GM23338 (cell line): Measurements from ENCODE around the gene KRTAP16-1. TPM values are rescaled to one million over a fixed set of nuclear protein-coding genes. Genes with fewer than 3 reads are reported as not detected.

Experiments used
- ATAC-seq: fragments of 200-7000 bp; cut with Tn5 transposase; 3 replicates; pipeline ENCODE4 v1.9.1; 2020
- DNase-seq: peaks from one replicate; pipeline ENCODE4 v3.0.0-alpha.2; 2015; ENCODE audit warnings: low spot score
- H2AFZ ChIP-seq: fragments of 200-600 bp; sonication (generic); 2 replicates; pipeline ENCODE4 v1.8.0; 2016; ENCODE audit warnings: antibody characterized with exemption, mild to moderate bottlenecking, moderate library complexity
- H3F3A ChIP-seq: fragments of 200-600 bp; sonication (generic); replicated peaks from 2 replicates; pipeline ENCODE4 v1.8.0; 2017; ENCODE audit warnings: antibody characterized with exemption, mixed run types, low read depth
- H3K27ac ChIP-seq: fragments of 200-600 bp; sonication (generic); 2 replicates; pipeline ENCODE4 v1.6.1; 2016; ENCODE audit warnings: low read depth
- H3K27me3 ChIP-seq: fragments of 200-600 bp; sonication (generic); 2 replicates; pipeline ENCODE4 v1.8.0; 2016; ENCODE audit warnings: mild to moderate bottlenecking, mixed run types, moderate library complexity; ENCODE audit not compliant: insufficient read depth
- H3K36me3 ChIP-seq: fragments of 200-600 bp; sonication (generic); 2 replicates; pipeline ENCODE4 v1.8.0; 2016; ENCODE audit warnings: mild to moderate bottlenecking; ENCODE audit not compliant: insufficient read depth
- H3K4me1 ChIP-seq: fragments of 200-600 bp; sonication (generic); 2 replicates; pipeline ENCODE4 v1.8.0; 2016; ENCODE audit warnings: mild to moderate bottlenecking, moderate library complexity; ENCODE audit not compliant: insufficient read depth
- H3K4me2 ChIP-seq: fragments of 200-600 bp; sonication (generic); 2 replicates; pipeline ENCODE4 v1.7.1; 2017; ENCODE audit warnings: mixed run types
- H3K4me3 ChIP-seq: fragments of 200-600 bp; sonication (generic); 2 replicates; pipeline ENCODE4 v1.6.1; 2016; ENCODE audit warnings: mixed run types
- H3K79me2 ChIP-seq: fragments of 200-600 bp; sonication (generic); replicated peaks from 2 replicates; pipeline ENCODE4 v1.8.0; 2017; ENCODE audit warnings: mild to moderate bottlenecking; ENCODE audit not compliant: insufficient read depth
- H3K9me2 ChIP-seq: fragments of 200-600 bp; sonication (generic); 2 replicates; pipeline ENCODE4 v1.8.0; 2017; ENCODE audit not compliant: insufficient read depth
- H4K20me1 ChIP-seq: fragments of 200-600 bp; sonication (generic); replicated peaks from 2 replicates; pipeline ENCODE4 v1.8.0; 2017; ENCODE audit warnings: mild to moderate bottlenecking; ENCODE audit not compliant: insufficient read depth
- H3K27ac Mint-ChIP-seq: 2 replicates; pipeline ENCODE4 v1.8.0; 2020; ENCODE audit warnings: inconsistent platforms, mild to moderate bottlenecking, moderate library complexity, mixed read lengths
- H3K27me3 Mint-ChIP-seq: 3 replicates; pipeline ENCODE4 v1.8.0; 2022; ENCODE audit warnings: low read depth, mild to moderate bottlenecking, moderate library complexity, mixed read lengths, inconsistent platforms; ENCODE audit not compliant: insufficient read depth, poor library complexity
- H3K36me3 Mint-ChIP-seq: 3 replicates; pipeline ENCODE4 v1.8.0; 2021; ENCODE audit warnings: low read depth, mild to moderate bottlenecking, inconsistent platforms, moderate library complexity, mixed read lengths
- H3K4me1 Mint-ChIP-seq: 3 replicates; pipeline ENCODE4 v1.8.0; 2020; ENCODE audit warnings: mild to moderate bottlenecking, inconsistent platforms, mixed read lengths
- H3K4me3 Mint-ChIP-seq: 3 replicates; pipeline ENCODE4 v1.8.0; 2021; ENCODE audit warnings: moderate library complexity, mild to moderate bottlenecking, inconsistent platforms, mixed read lengths
- H3K9me3 Mint-ChIP-seq: 3 replicates; pipeline ENCODE4 v1.8.0; 2020; ENCODE audit warnings: moderate library complexity, mild to moderate bottlenecking, inconsistent platforms, mixed read lengths
- CREB1 ChIP-seq: fragments of 250-450 bp; sonication (Bioruptor Pico); IDR thresholded peaks from 2 replicates; pipeline ENCODE4 v1.5.0; 2020; ENCODE audit warnings: low read depth, mild to moderate bottlenecking, moderate library complexity
- CTCF ChIP-seq, 2 experiments: fragments of 200-600 bp in 1 of 2; sonication (generic) in 1 of 2; conservative IDR thresholded peaks; 2 replicates each; pipeline versions ENCODE4 v1.5.1 to v1.6.1; 2016 to 2017; ENCODE audit warnings: antibody characterized with exemption in 2 of 2, low read depth in 2 of 2, mild to moderate bottlenecking in 2 of 2, moderate library complexity in 1 of 2
- ETS1 ChIP-seq: IDR thresholded peaks from 2 replicates; pipeline ENCODE4 v1.6.1; 2016; ENCODE audit warnings: antibody characterized with exemption
- EZH2 ChIP-seq: fragments of 200-600 bp; sonication (generic); IDR thresholded peaks from one replicate; pipeline ENCODE4 v1.8.0; 2017; ENCODE audit warnings: antibody characterized with exemption, mild to moderate bottlenecking, low read depth; ENCODE audit not compliant: unreplicated experiment
- EZH2phosphoT487 ChIP-seq: fragments of 200-600 bp; sonication (generic); IDR thresholded peaks from one replicate; pipeline ENCODE4 v1.8.1; 2018; ENCODE audit warnings: antibody characterized with exemption; ENCODE audit not compliant: unreplicated experiment
- JUNB ChIP-seq: IDR thresholded peaks from one replicate; pipeline ENCODE4 v1.6.1; 2016; ENCODE audit warnings: antibody characterized with exemption; ENCODE audit not compliant: unreplicated experiment
- NANOG ChIP-seq: IDR thresholded peaks from 2 replicates; pipeline ENCODE4 v1.6.1; 2016; ENCODE audit warnings: antibody characterized with exemption, borderline replicate concordance
- POLR2AphosphoS5 ChIP-seq: IDR thresholded peaks from 2 replicates; pipeline ENCODE4 v1.6.1; 2016; ENCODE audit warnings: antibody characterized with exemption, low read depth
- REST ChIP-seq: IDR thresholded peaks from one replicate; pipeline ENCODE4 v1.6.1; 2018; ENCODE audit warnings: antibody characterized with exemption; ENCODE audit not compliant: unreplicated experiment
- STAT1 ChIP-seq: IDR thresholded peaks from one replicate; pipeline ENCODE4 v1.6.1; 2016; ENCODE audit warnings: antibody characterized with exemption; ENCODE audit not compliant: unreplicated experiment
- ZNF114 ChIP-seq: fragments of 250-450 bp; sonication (Bioruptor Pico); IDR thresholded peaks from 2 replicates; pipeline ENCODE4 v1.5.0; 2020; ENCODE audit warnings: mild to moderate bottlenecking, moderate library complexity
- ZNF331 ChIP-seq: fragments of 250-450 bp; sonication (Bioruptor Pico); IDR thresholded peaks from 2 replicates; pipeline ENCODE4 v1.5.0; 2020; ENCODE audit warnings: low read depth, mild to moderate bottlenecking, moderate library complexity
- ZNF462 ChIP-seq: fragments of 250-450 bp; sonication (Bioruptor Pico); IDR thresholded peaks from 2 replicates; pipeline ENCODE4 v1.5.0; 2020; ENCODE audit warnings: mild to moderate bottlenecking, moderate library complexity
- polyA plus RNA-seq: library from polyadenylated mRNA; unstranded; fragments of >200 nt; fragmentation: Nextera tagmentation; extraction: Ambion mirVana; gene quantifications from 2 replicates; pipeline ENCODE4 v1.2.1, GENCODE V29; 2016
- total RNA-seq: library from RNA; depleted of rRNA; stranded (reverse); fragments of >200 nt; shearing (Covaris generic); gene quantifications from 2 replicates; pipeline ENCODE4 v1.2.3, GENCODE V29; 2014

Gene KRTAP16-1
- total and polyA plus RNA-seq, 2 experiments from 2014 or later: not detected

- H3K4me1 ChIP-seq: no peaks in the 10 kb centered on the region
- H3K27me3 ChIP-seq: no peaks in the 10 kb centered on the region
- Mint-ChIP-seq H3K27me3 (peaks cover 8% of the 10 kb centered on the region), H3K9me3 (peaks cover 2% of the 10 kb centered on the region; the same call in 1 of the 3 replicates), H3K27ac (no peak overlapping the region), H3K4me3 (no peak overlapping the region), H3K36me3 (no peaks in the 10 kb centered on the region), H3K4me1 (no peaks in the 10 kb centered on the region)
- H3F3A ChIP-seq: no peaks in the 10 kb centered on the region
- H3K4me3 ChIP-seq: no peak overlapping the region
- ATAC-seq: no peak
- H3K36me3 ChIP-seq: no peaks in the 10 kb centered on the region
- no peaks in the 10 kb centered on the region for H4K20me1 ChIP-seq
- DNase-seq: no peak
- H3K27ac ChIP-seq: no peak overlapping the region
- H3K79me2 ChIP-seq: no peaks in the 10 kb centered on the region
- TF ChIP-seq EZH2phosphoT487 (no peak), JUNB (no peak), STAT1 (no peak), EZH2 (no peak), CTCF (conservative IDR thresholded peaks at IDR 0.05; ENCODE audit: low read depth in 2 of 2) (no peak), NANOG (no peak), ZNF331 (no peak), ETS1 (no peak), CREB1 (CRISPR knock-in tag) (no peak), ZNF462 (CRISPR knock-in tag) (no peak), REST (no peak), POLR2AphosphoS5 (no peak), ZNF114 (CRISPR knock-in tag) (no peak)
- no peak overlapping the region for H2AFZ ChIP-seq
- no peaks in the 10 kb centered on the region; the same call in 1 of the 2 replicates for H3K9me2 ChIP-seq
- no peak overlapping the region for H3K4me2 ChIP-seq
Measured at GRCh38 chr17:41332239-41332638, 23.1 kb upstream of the KRTAP16-1 start.
